NCI-H69 (cell line): ENCODE measurements around the gene IL17REL.

Experiments used
- DNase-seq: peaks from one replicate; lab custom pipeline; 2025; lab: John Stamatoyannopoulos, UW

Gene IL17REL

DNA sequence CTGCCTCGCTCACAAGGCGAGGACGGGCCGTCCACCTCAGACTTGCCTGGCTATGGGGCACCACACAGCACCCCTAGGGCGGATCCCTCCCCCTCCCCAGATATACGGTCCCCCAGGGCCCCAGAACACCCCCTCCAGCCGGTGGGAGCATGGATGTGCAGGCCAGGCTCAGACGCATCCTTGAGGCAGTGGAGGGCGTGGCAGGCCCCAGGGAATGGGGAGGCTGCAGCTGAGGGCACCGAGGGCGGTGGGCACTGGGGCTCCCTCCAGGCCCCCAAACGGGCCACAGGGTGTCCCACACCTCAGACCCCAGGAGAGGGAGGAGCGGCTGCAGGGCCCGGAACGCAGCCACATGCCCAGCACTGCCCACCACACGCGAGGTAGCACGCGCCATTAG, 33.5 kb upstream of the IL17REL start:
- DNase-seq = no peak

DNA sequence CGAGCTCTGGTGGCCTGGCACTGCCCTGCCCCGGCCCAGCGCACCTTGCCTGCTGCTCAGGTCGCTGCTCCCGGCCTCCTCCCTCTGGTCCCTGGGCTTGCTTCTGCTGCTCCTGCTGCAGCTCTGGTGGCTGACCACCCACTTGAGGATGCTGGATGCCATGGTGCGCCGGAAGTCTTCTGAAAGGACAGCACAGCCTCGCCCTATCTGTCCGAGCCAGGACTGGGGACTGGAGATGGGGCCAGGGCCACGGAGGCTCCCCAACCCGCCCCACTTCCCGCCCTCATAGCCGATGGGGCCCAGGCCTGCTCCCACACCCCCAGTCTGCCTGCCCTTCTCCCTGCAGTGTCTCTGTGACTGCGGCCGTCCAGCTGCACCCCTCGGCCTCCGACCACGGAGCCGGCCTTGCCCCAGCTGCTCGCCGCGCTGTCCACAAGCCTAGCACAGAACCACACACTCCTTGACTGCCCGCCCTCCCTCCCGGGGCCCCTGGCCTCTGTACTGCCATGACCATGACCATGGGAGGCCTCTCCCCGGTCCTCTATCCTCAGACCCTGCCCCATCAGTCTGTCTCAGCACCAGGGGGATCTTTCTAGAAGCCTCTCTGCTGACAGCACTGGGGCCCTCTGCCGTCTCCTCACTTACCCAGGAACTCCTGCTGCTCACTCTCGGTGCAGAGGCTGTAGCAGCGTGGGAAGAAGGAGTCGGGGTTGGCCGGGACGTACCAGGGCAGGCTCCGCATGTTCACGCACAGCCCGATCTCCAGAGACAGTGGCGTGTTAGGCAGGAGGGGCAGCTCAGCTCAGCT, 32.9 kb upstream of the IL17REL start:
- DNase-seq = no peak

DNA sequence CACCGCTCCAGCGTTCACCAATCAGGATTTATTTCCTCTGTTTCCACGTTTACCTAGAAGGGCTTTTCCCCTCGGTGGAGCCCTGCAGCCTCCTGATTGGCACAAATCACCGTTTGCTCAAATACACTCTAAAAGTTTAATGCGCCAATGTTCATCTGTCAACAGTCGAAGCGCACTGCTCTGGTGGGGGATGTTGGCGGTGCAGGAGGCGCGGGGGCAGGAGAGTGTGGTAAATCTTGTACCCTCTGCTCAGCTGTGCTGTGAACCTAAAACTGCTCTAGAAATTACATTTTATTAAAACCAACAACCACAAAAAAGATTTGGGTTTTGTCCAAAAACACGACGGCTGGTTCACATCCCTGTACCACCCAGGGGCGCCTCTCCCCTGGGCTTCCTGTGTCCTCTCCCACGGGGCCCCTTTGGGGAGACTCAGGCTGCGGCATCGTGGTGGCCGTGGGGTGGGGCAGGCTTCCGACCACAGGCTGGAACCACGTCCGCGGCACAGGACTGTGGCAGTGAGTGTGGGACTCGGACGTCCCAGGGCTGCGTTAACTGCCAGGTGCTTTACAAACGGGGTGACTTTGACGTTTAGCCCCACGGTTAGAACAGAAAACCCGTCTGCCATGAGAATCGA, 32.0 kb upstream of the IL17REL start:
- DNase-seq = no peak

DNA sequence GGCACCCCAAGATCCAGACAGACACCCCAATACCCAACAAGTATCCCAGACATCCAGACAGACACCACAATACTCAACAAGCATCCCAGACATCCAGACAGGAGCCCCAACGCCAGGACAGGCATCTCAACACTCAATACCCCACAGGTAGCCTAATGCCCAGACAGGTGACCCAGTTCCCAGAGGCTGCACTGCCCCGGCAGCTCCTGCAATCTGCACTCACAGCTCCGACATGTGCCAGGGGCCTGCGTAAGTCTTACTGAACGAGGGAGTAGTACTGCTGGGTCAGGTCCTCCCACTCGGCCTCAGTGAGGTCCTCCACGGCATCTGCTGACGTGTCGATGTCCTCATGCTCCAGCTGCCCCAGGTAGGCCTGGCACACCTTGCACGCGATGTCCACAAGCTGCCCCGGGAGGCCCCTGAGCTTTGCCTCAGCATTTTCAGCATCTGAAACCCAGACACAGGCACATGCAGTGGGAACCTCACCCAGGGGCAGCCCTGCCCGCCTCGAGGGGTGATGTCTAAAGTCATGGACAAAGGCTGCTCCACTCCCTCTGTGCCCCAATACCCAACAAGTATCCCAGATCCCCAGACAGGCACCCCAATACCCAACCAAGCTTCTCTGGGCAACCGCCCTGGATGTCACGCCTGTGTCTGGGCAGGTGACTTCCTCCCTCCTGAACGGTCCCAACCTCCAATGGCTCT, 28.9 kb upstream of the IL17REL start:
- DNase-seq = no peak

DNA sequence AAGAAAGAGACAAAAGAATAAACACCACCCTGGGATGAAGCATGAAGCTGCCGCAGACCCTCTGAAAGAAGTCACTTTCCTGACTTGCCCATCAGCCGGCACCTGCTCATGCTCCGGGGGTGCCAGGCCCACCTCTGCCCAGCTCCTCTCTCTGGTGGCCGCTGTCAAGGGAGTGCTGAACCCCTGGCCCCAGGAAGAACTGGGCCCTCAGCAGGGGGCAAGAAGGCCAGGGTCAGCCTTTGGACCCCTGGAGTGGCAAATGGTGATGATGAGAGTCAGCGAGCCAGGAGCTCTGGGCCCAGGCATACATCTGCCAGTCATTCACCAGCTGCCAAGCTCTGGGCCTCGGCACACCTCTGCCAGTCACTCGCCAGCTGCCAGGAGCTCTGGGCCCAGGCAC, 28.2 kb upstream of the IL17REL start:
- no peak for DNase-seq

DNA sequence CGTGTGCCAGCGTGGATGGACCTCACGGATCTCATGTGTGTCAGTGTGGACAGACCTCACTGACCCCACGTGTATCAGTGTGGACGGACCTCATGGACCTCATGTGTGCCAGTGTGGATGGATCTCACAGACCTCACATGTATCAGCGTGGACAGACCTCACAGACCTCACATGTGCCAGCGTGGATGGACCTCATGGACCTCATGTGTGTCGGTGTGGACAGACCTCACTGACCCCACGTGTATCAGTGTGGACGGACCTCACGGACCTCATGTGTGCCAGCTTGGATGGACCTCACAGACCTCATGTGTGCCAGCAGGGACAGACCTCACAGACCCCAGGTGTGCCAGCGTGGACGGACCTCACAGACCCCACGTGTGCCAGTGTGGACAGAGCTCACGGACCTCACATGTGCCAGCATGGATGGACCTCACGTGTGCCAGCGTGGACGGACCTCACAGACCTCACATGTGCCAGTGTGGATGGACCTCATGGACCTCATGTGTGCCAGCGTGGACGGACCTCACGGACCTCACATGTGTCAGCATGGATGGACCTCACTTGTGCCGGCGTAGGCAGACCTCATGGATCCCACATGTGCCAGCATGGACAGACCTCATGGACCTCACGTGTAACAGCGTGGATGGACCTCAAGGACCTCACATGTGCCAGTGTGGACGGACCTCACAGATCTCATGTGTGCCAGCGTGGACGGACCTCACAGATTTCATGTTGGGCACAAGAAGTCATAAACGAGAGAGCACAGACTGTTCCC, 27.3 kb upstream of the IL17REL start:
- no peak for DNase-seq

DNA sequence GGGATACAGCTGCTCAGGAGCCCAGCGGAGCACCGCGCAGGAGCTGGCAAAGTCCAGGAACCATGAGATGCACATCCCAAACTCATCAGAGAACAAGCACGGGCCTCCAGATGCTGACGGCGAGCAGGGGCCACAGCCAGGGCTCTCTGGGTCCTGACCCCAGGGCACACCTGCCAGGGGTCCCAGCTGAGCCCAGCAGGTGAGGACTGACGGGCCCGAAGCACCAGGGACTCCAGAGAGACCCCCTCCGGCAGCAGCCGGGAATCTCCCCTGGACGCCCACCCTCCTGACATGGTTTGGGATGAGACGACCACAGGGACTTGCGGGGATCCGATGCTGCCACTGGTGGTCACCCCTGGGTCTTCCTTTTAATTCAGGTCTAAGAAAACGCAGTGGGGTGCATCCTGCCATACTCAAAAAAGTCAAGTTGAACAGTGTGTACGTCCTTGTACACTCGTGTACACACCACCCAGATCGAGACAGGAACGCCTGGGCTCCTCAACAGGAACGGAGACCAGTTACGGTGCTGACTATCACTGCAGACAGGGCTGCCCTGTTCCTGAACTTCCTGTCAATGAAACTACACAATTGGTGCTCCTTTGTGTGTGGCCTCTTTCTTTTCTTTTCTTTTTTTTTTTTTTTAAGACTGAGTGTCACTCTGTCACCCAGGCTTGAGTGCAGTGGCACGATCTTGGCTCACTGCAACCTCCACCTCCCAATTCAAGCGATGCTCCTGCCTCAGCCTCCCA, 23.6 kb upstream of the IL17REL start:
- DNase-seq = no peak

DNA sequence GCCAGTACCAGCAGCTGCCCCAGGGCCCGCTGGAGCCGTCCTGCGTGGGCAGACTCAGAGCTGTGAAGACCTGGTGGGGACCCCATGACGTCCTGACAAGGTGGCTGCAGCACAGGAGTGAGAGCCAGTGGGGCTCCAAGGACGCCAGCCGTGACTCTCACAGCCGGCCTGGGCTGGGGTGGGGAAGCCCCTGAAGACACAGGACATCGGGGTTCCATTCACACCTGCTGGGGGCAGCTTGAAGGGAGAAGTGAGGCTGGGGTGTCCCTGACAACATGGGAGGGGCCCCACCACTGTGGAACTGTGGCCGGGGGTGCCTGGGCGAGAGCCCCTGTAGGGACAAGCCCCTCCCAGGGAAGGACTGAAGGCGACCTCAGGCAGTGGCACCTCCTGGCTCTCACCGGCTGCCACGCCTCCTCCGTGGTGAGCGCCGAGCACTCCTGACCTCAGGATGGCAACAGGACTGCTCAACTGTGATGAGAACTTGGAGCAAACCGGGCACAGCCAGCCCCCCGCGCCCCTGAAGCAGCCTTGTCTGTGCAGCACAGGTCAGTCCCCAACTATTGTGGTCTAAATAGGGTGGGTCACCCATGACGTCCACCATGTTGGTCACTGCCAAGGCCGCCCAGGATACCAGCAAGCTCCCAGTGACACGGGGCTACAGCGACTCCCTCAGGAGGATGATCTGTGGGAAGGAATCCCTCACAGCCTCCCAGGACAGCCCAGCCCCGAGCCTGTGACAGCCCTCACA, 22.7 kb upstream of the IL17REL start:
- DNase-seq = no peak

DNA sequence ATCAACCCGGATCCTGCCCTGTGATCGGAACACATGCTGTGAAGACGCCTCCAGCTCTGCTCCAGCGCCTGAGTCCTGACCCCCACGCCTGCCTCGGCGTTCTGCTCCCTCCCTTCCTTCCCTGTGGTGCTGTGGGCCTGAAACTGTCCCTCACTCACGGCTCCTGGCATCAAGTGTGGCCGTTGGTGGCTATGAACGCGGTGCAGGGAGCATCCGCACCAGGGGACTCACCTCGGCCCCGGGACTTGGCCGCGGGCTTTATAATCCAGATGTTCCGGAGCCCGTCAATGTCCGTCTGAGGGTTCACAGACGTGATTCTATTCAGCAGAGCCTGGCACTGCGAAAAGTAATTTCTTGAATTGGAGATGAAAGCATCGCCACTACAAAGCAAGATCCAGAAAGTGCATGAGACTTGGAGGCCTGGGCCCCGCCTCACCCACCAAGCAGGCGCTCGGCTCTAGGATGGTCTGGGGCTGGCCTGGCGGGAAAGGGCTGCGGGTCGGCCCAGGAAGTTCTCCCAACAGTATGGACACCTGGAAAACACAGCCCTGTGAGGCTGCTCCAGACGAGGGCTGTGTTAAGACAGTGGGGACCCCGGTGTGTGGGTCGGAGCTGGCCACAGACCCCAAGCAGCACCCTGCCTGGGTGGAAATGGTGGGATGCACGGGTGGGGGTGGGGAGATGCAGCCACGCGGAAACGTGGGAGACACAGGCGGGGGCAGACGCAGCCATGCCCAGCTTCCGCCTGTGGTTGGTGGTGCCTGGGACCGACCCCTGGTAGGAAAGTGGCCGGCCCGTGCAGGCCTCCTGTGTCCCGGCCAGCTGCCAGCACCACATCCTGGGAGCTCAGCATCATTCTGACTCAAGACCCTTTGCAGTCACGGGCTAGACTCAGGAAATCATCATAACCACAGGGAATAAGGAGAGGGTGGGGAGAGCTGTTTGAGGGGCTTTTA, 21.8 kb upstream of the IL17REL start:
- DNase-seq = no peak

DNA sequence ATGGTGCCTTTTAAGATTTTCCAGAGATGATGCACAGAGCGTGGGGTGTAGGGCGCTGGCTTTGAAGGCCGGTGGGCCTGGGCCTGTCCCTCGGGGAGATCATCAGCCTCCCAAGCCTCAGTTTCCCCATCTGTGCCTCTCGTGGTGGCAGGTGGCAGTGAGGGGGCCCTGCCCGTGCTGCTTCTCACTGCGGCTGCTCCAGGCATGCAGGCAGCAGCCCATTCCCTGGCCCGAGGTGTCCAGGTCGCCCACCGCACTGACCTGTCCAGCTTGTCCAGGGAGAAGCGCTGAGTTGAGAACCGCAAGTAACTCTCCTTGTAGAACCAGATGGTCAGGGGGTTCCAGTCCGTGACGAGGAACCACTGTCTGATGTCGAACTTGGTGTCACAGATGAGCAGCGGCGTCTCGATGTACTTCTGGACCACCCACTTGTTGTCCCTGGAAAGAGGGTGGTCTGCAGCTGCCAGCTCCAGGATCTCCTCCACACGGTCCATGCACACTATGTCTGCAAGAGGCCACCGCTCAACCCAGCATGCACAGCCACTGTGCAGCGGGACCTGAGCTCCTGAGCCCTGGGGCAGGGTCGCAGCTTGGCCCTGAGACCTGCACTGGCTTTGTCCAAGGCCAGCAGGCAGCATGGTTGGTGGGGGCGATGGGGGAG, 20.5 kb upstream of the IL17REL start:
- DNase-seq = no peak

DNA sequence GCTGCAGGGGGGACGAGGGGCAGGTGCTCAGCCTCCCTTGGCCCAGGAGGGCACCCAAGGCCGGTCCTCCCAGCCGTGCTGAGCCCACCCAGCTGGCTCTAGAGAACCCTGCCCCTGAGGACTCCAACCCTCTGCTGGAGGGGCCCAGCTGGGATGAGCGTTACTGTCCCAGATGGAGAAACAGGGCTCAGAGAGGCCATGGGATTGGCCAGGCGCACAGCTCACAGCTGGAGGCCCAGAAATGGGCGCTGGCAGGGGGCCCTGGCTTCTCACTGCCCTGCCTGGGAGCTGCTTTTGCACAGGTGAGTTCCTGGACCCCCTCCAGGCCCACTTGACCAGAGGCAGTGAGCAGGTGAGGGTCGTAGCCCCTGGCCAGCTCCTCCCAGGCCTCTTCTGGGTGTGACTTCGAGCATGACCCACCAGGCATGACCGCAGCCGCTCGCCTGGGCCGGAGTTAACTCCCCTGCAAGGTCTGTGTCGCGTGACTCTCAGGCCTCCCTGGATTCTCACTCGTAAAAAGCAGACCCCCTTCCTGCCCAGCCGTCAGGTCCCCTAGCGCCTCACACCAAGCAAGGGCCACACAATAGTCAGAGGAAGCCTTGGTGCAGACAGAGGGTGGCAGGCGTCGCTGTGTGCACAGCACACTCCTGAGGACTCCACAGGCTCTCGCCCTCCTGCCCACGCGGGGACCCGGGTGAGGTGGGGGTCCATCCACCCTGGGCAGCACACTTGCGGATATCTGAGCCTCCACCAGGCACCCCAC, 19.7 kb upstream of the IL17REL start:
- DNase-seq = no peak

DNA sequence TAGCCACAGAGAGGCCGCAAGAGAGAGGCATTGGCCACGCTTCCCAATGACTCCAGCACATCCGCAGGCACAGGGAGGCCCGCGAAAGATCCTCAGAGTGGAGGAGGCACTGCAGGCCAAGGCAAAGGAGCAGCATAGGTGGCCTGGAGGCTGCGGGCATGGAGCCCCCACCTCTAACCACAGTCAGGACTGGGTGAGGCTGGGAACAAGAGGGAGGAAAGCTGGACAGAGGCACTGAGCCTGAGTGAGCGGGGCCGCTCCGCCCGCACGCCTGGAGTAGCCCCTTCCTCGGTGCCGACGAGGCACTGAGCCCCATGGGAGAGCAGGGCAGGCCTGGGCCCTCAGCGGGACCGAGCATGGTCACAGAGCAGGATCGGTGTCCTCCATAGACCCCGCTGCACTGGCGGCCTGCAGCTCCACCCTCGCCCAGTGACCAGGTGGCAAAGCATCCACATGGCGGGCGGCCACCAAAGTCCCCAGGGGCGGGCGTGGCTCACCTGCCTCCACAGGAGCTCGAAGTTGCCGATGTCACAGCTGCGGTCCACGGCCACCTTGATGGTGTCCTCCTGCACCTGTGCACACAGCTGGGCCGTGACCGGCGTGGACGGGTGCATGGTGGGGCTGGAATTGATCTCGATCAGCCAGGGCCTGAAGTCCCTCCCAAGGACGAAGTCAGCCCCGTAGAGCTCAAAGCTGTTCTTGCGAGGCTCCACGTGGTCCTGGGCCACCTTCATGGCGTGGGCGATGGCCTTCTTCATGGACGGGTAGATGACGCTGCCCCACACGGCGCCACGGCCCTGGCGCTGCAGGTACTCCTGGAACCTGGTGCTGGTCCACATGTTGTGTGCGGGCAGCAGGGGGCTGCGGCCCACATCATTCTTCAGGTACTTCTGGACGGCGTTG, 18.9 kb upstream of the IL17REL start:
- DNase-seq = no peak

DNA sequence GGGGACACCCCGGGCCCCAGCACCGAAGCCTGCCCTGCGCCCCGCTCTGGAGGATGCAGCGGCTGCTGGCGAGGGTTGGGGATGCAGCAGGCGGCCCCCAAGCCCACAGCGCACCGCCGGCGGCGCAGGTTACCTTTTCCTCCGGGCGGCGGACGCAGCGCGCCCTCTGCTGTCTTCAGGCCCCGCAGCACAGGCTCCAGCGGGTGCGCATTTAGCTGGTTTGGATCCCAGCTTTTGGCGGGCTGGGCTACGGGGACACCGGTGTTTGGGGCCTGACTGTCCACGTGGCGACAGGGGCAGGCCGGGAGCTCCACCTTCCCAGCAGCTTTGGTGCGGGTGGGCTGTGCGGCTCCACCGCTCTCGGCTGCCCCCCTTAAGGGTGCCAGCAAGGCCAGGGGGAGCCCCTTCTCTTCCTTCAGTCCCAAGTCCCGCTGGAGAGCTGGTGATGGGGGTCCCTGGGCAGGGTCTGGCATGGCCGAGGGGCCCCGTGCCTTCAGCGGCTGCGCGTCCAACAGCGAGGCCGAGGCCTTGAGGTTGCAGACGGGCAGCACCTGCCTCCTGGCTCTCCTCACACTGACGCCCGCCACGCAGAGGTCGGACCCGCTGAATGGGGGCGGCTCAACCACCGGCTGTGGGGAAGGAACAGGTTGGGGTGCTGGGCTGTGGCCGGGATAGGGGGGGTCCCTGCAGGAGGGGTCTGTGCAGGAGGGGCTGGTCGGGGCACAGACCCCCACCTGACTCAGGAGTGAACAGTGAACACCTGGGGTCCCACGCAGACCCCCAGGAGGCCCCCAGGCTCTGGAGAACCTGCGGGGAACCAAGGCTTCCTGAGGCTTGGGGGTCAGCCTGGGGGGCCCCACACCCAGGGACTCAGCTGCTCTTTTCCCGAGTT, 18.0 kb upstream of the IL17REL start:
- peak; percentile 87 for DNase-seq

DNA sequence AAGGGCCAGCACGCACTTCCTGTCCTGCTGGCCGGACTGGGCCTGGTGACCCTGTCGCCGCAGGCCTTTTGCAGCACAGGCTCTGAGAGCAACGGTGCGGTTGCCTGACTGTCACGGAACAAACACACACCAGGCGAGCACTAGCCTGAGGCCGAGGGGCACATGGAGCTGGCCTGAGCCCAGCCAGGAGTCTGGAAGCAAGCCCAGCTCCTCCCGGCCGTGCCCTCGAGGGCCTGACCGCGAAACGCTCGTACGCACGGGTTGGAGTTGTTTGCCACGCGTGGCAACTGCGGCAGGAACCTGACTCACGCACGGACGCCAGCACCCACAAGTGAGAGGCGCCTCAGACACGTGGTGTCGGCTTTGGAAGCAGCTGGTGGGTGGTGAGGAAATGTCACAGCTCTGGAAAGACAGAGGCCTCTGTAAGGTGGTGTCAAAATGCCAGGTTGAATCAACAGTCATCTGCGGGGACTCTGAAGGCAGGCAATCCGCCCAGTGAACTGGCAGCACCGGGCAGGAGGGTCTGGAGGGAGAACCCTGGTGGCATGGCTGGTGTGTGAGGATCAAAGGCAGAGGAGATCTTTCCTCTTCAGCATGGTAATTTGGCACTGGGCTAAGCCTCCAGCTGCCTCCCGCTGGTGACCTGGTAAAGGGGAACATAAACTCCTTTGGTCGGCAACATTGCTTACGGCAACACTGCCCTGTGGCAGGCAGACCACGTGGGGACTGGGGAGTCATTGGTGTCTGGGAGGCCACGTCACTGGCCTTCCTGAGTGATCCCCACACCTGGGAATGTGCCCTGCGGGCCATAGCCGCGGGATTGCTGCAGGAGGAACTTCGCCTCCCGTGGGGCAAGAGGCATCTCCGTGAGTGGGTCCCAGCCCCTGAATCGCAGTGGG, 15.3 kb upstream of the IL17REL start:
- DNase-seq = peak; percentile 68

DNA sequence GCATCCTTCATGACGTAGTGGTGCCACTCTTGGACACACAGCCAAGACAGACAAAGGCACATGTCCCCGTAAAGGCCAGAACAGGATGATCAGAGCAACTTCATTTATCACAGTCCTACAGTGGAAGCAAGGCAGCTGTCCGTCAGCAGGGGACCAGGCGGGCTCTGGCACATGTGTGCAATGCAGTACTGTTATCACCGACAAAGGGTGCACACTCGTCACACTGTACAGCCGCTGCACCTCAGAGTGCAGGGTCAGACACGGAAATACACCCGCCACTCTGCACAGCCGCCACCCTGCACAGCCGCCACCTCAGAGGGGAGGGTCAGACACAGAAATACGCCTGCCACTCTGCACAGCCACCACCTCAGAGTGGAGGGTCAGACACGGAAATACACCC, 13.4 kb upstream of the IL17REL start:
- no peak for DNase-seq
